Chondrocyte (in vitro differentiated cells): ENCODE measurements around the gene XXYLT1. TPM values are rescaled to one million over a fixed set of nuclear protein-coding genes. Genes with fewer than 3 reads are reported as not detected.

Source experiments
- DNase-seq: peaks from one replicate; pipeline ENCODE4 v3.0.0; 2021; ENCODE audit warnings: mixed read lengths, low spot score
- H3K27ac Mint-ChIP-seq: one replicate; pipeline ENCODE4 v1.8.0; 2021; ENCODE audit warnings: mild to moderate bottlenecking, moderate library complexity, mixed read lengths; ENCODE audit not compliant: unreplicated experiment
- H3K27me3 Mint-ChIP-seq: 2 replicates; pipeline ENCODE4 v1.8.0; 2021; ENCODE audit warnings: low read depth, mixed read lengths
- H3K36me3 Mint-ChIP-seq: 2 replicates; pipeline ENCODE4 v1.8.0; 2021; ENCODE audit warnings: low read depth, mixed read lengths
- H3K4me1 Mint-ChIP-seq: 2 replicates; pipeline ENCODE4 v1.8.0; 2021; ENCODE audit warnings: low read depth, mild to moderate bottlenecking, mixed read lengths
- H3K4me3 Mint-ChIP-seq: one replicate; pipeline ENCODE4 v1.8.0; 2021; ENCODE audit warnings: mild to moderate bottlenecking, moderate library complexity, mixed read lengths; ENCODE audit not compliant: unreplicated experiment
- H3K9me3 Mint-ChIP-seq: 2 replicates; pipeline ENCODE4 v1.8.0; 2021; ENCODE audit warnings: low read depth, mixed read lengths
- total RNA-seq: library from RNA; stranded (reverse); gene quantifications from 3 replicates; pipeline ENCODE4 v1.2.1, GENCODE V29; 2021
- TF ChIP-seq, protein P1 (sequence below): fragments of 200-600 bp; sonication (generic); IDR thresholded peaks from 2 replicates; pipeline ENCODE4 v1.5.0; 2021; ENCODE audit warnings: antibody characterized with exemption, mild to moderate bottlenecking, moderate library complexity

XXYLT1 gene
- total RNA-seq, 1 donor from 2014 or later, result 32.7 TPM

GRCh38 chr3:195036203-195036505, 234.8 kb downstream of the XXYLT1 start:
- Mint-ChIP-seq H3K36me3 (no peaks in the 10 kb centered on the region), H3K27ac (no peak overlapping the region), H3K4me3 (no peak overlapping the region), H3K9me3 (peaks cover 6% of the 10 kb centered on the region), H3K4me1 (peaks cover 10% of the 10 kb centered on the region), H3K27me3 (no peaks in the 10 kb centered on the region)
- TF ChIP-seq, protein P1, sequence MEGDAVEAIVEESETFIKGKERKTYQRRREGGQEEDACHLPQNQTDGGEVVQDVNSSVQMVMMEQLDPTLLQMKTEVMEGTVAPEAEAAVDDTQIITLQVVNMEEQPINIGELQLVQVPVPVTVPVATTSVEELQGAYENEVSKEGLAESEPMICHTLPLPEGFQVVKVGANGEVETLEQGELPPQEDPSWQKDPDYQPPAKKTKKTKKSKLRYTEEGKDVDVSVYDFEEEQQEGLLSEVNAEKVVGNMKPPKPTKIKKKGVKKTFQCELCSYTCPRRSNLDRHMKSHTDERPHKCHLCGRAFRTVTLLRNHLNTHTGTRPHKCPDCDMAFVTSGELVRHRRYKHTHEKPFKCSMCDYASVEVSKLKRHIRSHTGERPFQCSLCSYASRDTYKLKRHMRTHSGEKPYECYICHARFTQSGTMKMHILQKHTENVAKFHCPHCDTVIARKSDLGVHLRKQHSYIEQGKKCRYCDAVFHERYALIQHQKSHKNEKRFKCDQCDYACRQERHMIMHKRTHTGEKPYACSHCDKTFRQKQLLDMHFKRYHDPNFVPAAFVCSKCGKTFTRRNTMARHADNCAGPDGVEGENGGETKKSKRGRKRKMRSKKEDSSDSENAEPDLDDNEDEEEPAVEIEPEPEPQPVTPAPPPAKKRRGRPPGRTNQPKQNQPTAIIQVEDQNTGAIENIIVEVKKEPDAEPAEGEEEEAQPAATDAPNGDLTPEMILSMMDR, result no peak
- no peak for DNase-seq

DNA sequence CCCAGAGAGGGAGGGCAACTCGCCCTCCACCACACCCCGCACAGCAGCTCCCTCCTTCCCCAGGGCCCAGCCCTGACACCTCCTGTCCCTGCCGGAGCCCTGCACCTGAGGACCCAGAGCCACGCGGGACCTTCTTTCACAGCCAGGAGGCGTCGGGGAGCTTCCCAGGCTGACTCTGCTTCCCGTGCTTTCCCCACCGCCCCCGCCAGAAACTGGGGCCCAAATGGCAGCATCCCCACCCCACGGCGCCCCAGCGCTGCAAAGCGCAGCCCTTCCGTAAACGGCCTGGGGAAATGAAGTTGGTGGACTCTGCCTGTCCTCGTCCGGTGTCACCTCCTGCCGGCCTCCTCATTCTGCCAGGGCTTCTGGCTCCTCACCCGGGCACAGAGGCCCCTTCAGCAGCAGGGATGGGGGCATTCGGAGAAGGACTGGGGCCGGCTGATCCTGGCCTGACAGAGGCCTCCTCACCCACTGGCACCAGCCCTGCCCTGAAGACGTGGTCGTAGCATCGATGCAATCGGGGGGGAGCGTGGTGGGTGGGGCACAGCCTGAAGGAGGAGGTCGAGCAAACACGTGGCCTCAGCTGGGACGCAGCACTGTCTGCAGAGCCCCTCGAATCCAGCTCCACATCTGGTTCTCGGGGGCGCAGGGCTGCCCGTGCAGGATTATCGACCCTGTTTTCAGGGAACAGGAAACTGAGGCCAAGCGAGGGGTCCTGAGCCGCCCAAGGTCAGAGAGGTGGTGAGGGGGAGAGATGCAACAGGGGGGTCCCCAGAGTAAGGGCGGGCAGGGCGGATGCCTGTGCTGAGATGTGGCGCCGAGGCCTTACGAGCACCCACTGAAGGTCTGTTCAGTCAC, 235.4 kb downstream of the XXYLT1 start:
- Mint-ChIP-seq H3K4me3 (no peak overlapping the region), H3K27ac (no peak overlapping the region), H3K9me3 (peaks cover 6% of the 10 kb centered on the region), H3K27me3 (no peaks in the 10 kb centered on the region), H3K4me1 (peaks cover 16% of the 10 kb centered on the region), H3K36me3 (no peaks in the 10 kb centered on the region)
- TF ChIP-seq, protein P1, result peak; percentile 49
- no peak for DNase-seq

GRCh38 chr3:195034541-195034940, 236.4 kb downstream of the XXYLT1 start:
- Mint-ChIP-seq H3K4me3 (no peak overlapping the region), H3K27ac (no peak overlapping the region), H3K4me1 (peaks cover 23% of the 10 kb centered on the region), H3K27me3 (no peaks in the 10 kb centered on the region), H3K36me3 (no peaks in the 10 kb centered on the region), H3K9me3 (peaks cover 6% of the 10 kb centered on the region)
- TF ChIP-seq, protein P1, result no peak
- no peak for DNase-seq

GRCh38 chr3:195034101-195034500, 236.9 kb downstream of the XXYLT1 start:
- no peak for DNase-seq
- Mint-ChIP-seq H3K4me3 (no peak overlapping the region), H3K27ac (no peak overlapping the region), H3K27me3 (no peaks in the 10 kb centered on the region), H3K4me1 (peaks cover 23% of the 10 kb centered on the region), H3K36me3 (no peaks in the 10 kb centered on the region), H3K9me3 (peaks cover 6% of the 10 kb centered on the region)
- TF ChIP-seq, protein P1, result no peak

DNA sequence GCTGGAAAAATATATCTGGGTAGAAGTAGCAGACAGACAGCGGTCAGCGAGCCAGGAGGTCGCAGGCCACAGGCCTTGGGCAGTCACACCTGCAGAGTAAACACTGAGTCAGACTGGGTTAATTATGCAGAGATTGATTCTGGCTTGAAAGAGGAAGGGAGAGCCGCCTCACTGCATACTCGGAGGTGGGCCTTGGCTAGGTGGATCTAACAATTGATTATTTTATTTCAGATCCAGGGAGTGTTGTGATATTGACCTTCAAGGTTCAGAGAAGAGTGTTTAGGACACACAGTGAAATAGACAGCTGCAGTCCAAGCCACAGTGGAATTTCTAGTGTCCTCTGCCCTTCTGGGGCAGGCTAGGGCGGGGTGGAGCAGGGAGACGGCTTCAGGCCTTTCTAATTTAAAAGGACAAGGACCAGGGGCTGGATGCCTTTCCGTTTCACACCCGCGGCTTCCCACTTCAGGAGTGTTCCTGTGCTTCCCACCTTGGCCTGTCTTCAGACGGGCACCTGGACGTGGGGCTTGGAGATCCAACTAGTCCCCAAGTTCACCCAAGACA, 237.3 kb downstream of the XXYLT1 start:
- H3K9me3 Mint-ChIP-seq, result peaks cover 6% of the 10 kb centered on the region
- H3K4me3 Mint-ChIP-seq, result no peak overlapping the region
- H3K27me3 Mint-ChIP-seq, result no peaks in the 10 kb centered on the region
- H3K4me1 Mint-ChIP-seq, result peaks cover 23% of the 10 kb centered on the region
- no peak overlapping the region for H3K27ac Mint-ChIP-seq
- no peaks in the 10 kb centered on the region for H3K36me3 Mint-ChIP-seq
- DNase-seq, result no peak
- TF ChIP-seq, protein P1, result no peak
